WTC11 (cell line): ENCODE data around the gene TMEM200B. TPM values are rescaled to one million over a fixed set of nuclear protein-coding genes. Genes with fewer than 3 reads are reported as not detected.

ENCODE experiments used
- ATAC-seq: fragments of 200-7000 bp; cut with Tn5 transposase; 2 replicates; pipeline ENCODE4 v1.10.0; 2021; ENCODE audit warnings: mild to moderate bottlenecking, moderate library complexity
- CTCF ChIA-PET: fragments of 300-600 bp; sonication (Branson Sonifier 250); formaldehyde crosslinking; loops from one replicate; lab custom pipeline; 2021; ENCODE audit warnings: antibody characterized with exemption; lab: Charles Lee
- POLR2A ChIA-PET: fragments of 350-600 bp; sonication (Branson Sonifier 250); formaldehyde crosslinking; loops from one replicate; lab custom pipeline; 2021; ENCODE audit warnings: antibody characterized with exemption; lab: Charles Lee
- DNase-seq: peaks from one replicate; pipeline ENCODE4 v3.0.0; 2021; ENCODE audit warnings: low spot score
- H3K27ac Mint-ChIP-seq: 2 replicates; pipeline ENCODE4 v1.8.0; 2021; ENCODE audit warnings: mixed read lengths
- H3K27me3 Mint-ChIP-seq: 2 replicates; pipeline ENCODE4 v1.8.0; 2021; ENCODE audit warnings: low read depth, mild to moderate bottlenecking, moderate library complexity, mixed read lengths
- H3K36me3 Mint-ChIP-seq: 2 replicates; pipeline ENCODE4 v1.8.0; 2021; ENCODE audit warnings: mixed read lengths
- H3K4me1 Mint-ChIP-seq: 2 replicates; pipeline ENCODE4 v1.8.0; 2022; ENCODE audit warnings: mixed read lengths
- H3K4me3 Mint-ChIP-seq: 2 replicates; pipeline ENCODE4 v1.8.0; 2021; ENCODE audit warnings: mild to moderate bottlenecking, moderate library complexity, mixed read lengths
- H3K9me3 Mint-ChIP-seq: 2 replicates; pipeline ENCODE4 v1.8.0; 2021; ENCODE audit warnings: mixed read lengths
- CBFB ChIP-seq: sonication (generic); formaldehyde crosslinking; IDR thresholded peaks from 2 replicates; pipeline ENCODE4 v1.8.1; 2022; ENCODE audit warnings: mild to moderate bottlenecking, low read depth, missing genetic modification reagents
- GABPB1 ChIP-seq: sonication (generic); formaldehyde crosslinking; IDR thresholded peaks from 2 replicates; pipeline ENCODE4 v1.8.1; 2023; ENCODE audit warnings: mild to moderate bottlenecking, missing genetic modification reagents
- HMGA2 ChIP-seq: fragments of 250-450 bp; sonication (Bioruptor Pico); IDR thresholded peaks from 2 replicates; pipeline ENCODE4 v1.4.0; 2021; ENCODE audit warnings: mild to moderate bottlenecking, moderate library complexity
- JUN ChIP-seq: sonication (generic); formaldehyde crosslinking; IDR thresholded peaks from 2 replicates; pipeline ENCODE4 v1.8.0; 2023; ENCODE audit warnings: mild to moderate bottlenecking, missing genetic modification reagents
- KAT7 ChIP-seq: sonication (generic); formaldehyde crosslinking; IDR thresholded peaks from 2 replicates; pipeline ENCODE4 v1.8.1; 2023; ENCODE audit warnings: missing genetic modification reagents, mild to moderate bottlenecking, borderline replicate concordance
- MXD4 ChIP-seq: fragments of 250-450 bp; sonication (Bioruptor Pico); IDR thresholded peaks from 2 replicates; pipeline ENCODE4 v1.8.0; 2021; ENCODE audit warnings: mild to moderate bottlenecking, moderate library complexity, borderline replicate concordance
- MYBL2 ChIP-seq: sonication (generic); formaldehyde crosslinking; IDR thresholded peaks from 2 replicates; pipeline ENCODE4 v1.8.1; 2023; ENCODE audit warnings: mild to moderate bottlenecking, moderate library complexity, missing genetic modification reagents
- NFATC4 ChIP-seq: fragments of 250-450 bp; sonication (Bioruptor Pico); IDR thresholded peaks from 2 replicates; pipeline ENCODE4 v1.9.0; 2021; ENCODE audit warnings: mild to moderate bottlenecking
- NR1H2 ChIP-seq: sonication (generic); formaldehyde crosslinking; IDR thresholded peaks from 2 replicates; pipeline ENCODE4 v1.9.0; 2021; ENCODE audit warnings: mild to moderate bottlenecking, moderate library complexity, missing genetic modification reagents
- NR3C1 ChIP-seq: sonication (generic); formaldehyde crosslinking; conservative IDR thresholded peaks from 2 replicates; pipeline ENCODE4 v1.8.1; 2023; ENCODE audit warnings: low read depth, mild to moderate bottlenecking, missing genetic modification reagents
- OVOL2 ChIP-seq: fragments of 250-450 bp; sonication (Bioruptor Pico); IDR thresholded peaks from 2 replicates; pipeline ENCODE4 v1.9.0; 2021; ENCODE audit warnings: mild to moderate bottlenecking, borderline replicate concordance
- SMAD4 ChIP-seq: sonication (generic); formaldehyde crosslinking; IDR thresholded peaks from 2 replicates; pipeline ENCODE4 v1.8.0; 2022; ENCODE audit warnings: mild to moderate bottlenecking, missing genetic modification reagents
- TEAD4 ChIP-seq: sonication (generic); formaldehyde crosslinking; IDR thresholded peaks from 2 replicates; pipeline ENCODE4 v1.8.0; 2022; ENCODE audit warnings: mild to moderate bottlenecking, missing genetic modification reagents
- ZBTB21 ChIP-seq: sonication (generic); formaldehyde crosslinking; IDR thresholded peaks from 2 replicates; pipeline ENCODE4 v1.8.1; 2023; ENCODE audit warnings: mild to moderate bottlenecking, missing genetic modification reagents, borderline replicate concordance
- ZNF423 ChIP-seq: fragments of 250-450 bp; sonication (Bioruptor Pico); IDR thresholded peaks from 2 replicates; pipeline ENCODE4 v2.1.2; 2022; ENCODE audit warnings: mild to moderate bottlenecking, moderate library complexity
- ZNF671 ChIP-seq: fragments of 250-450 bp; sonication (Bioruptor Pico); IDR thresholded peaks from 2 replicates; pipeline ENCODE4 v1.8.0; 2021; ENCODE audit warnings: mild to moderate bottlenecking
- total RNA-seq: library from RNA; stranded (reverse); gene quantifications from 3 replicates; pipeline ENCODE4 v1.2.3, GENCODE V29; 2021
- TF ChIP-seq, protein P1 (sequence below): sonication (generic); formaldehyde crosslinking; conservative IDR thresholded peaks from 2 replicates; pipeline ENCODE4 v1.8.1; 2022; ENCODE audit warnings: mild to moderate bottlenecking, missing genetic modification reagents
- TF ChIP-seq, protein P2 (sequence below): fragments of 250-450 bp; sonication (Bioruptor Pico); IDR thresholded peaks from 2 replicates; pipeline ENCODE4 v1.9.0; 2021; ENCODE audit warnings: mild to moderate bottlenecking
- TF ChIP-seq, protein P3 (sequence below): fragments of 200-600 bp; IDR thresholded peaks from 2 replicates; pipeline ENCODE4 v1.8.0; 2022; ENCODE audit warnings: antibody characterized with exemption
- TF ChIP-seq, protein P4 (sequence below): sonication (generic); formaldehyde crosslinking; IDR thresholded peaks from 2 replicates; pipeline ENCODE4 v1.8.1; 2022; ENCODE audit warnings: mild to moderate bottlenecking, moderate library complexity, missing genetic modification reagents
- TF ChIP-seq, protein P5 (sequence below): sonication (generic); formaldehyde crosslinking; IDR thresholded peaks from 2 replicates; pipeline ENCODE4 v1.8.0; 2023; ENCODE audit warnings: missing genetic modification reagents
- TF ChIP-seq, protein P6 (sequence below): fragments of 250-450 bp; sonication (Bioruptor Pico); IDR thresholded peaks from 2 replicates; pipeline ENCODE4 v1.8.0; 2021; ENCODE audit warnings: mild to moderate bottlenecking
- TF ChIP-seq, protein P7 (sequence below): sonication (generic); formaldehyde crosslinking; IDR thresholded peaks from 2 replicates; pipeline ENCODE4 v1.8.1; 2022; ENCODE audit warnings: low read depth, missing genetic modification reagents, borderline replicate concordance

Gene TMEM200B
- total RNA-seq, 1 experiment from 2014 or later: 22.6 TPM

DNA sequence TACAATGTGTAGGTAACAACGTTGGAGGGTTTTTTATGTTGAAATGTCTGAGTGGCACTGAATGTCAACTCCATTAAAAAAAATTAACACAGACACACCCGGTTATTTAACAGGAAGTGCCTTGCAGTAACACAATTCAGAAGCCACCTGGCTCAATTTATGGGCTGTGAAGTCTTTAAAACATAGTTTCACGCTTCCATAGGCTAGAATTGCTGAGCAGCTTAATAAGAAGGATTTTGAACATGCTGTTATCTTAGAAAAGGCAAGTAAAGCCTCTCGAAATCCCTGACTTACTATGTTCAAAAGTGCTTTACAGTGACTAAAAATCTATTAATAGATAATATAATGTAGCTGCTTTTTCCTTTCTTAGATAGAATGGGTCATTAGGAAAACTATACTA is 38.3 kb upstream of the TMEM200B start:
- ChIA-PET POLR2A (no interaction called here), CTCF (interaction anchor here (1.3 to 2.5 kb wide), 2 partner anchors 20 to 35 kb away, joined by 4 to 15 read pairs; partner anchors contain the start of gene SRSF4)
- no peaks in the 10 kb centered on the region for H3K9me3 Mint-ChIP-seq
- H3K36me3 Mint-ChIP-seq: peaks cover 34% of the 10 kb centered on the region
- H3K27me3 Mint-ChIP-seq: no peaks in the 10 kb centered on the region
- TF ChIP-seq NFATC4 (CRISPR knock-in tag): no peak
- TF ChIP-seq HMGA2 (CRISPR knock-in tag): no peak
- TF ChIP-seq, protein P1, sequence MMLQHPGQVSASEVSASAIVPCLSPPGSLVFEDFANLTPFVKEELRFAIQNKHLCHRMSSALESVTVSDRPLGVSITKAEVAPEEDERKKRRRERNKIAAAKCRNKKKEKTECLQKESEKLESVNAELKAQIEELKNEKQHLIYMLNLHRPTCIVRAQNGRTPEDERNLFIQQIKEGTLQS (CRISPR knock-in tag): no peak
- no peak for TF ChIP-seq NR1H2 (CRISPR knock-in tag)
- no peak for TF ChIP-seq NR3C1
- no peak for TF ChIP-seq ZBTB21 (CRISPR knock-in tag)
- TF ChIP-seq, protein P2, sequence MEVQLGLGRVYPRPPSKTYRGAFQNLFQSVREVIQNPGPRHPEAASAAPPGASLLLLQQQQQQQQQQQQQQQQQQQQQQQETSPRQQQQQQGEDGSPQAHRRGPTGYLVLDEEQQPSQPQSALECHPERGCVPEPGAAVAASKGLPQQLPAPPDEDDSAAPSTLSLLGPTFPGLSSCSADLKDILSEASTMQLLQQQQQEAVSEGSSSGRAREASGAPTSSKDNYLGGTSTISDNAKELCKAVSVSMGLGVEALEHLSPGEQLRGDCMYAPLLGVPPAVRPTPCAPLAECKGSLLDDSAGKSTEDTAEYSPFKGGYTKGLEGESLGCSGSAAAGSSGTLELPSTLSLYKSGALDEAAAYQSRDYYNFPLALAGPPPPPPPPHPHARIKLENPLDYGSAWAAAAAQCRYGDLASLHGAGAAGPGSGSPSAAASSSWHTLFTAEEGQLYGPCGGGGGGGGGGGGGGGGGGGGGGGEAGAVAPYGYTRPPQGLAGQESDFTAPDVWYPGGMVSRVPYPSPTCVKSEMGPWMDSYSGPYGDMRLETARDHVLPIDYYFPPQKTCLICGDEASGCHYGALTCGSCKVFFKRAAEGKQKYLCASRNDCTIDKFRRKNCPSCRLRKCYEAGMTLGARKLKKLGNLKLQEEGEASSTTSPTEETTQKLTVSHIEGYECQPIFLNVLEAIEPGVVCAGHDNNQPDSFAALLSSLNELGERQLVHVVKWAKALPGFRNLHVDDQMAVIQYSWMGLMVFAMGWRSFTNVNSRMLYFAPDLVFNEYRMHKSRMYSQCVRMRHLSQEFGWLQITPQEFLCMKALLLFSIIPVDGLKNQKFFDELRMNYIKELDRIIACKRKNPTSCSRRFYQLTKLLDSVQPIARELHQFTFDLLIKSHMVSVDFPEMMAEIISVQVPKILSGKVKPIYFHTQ (CRISPR knock-in tag): no peak
- TF ChIP-seq MXD4 (CRISPR knock-in tag): no peak
- TF ChIP-seq, protein P3, sequence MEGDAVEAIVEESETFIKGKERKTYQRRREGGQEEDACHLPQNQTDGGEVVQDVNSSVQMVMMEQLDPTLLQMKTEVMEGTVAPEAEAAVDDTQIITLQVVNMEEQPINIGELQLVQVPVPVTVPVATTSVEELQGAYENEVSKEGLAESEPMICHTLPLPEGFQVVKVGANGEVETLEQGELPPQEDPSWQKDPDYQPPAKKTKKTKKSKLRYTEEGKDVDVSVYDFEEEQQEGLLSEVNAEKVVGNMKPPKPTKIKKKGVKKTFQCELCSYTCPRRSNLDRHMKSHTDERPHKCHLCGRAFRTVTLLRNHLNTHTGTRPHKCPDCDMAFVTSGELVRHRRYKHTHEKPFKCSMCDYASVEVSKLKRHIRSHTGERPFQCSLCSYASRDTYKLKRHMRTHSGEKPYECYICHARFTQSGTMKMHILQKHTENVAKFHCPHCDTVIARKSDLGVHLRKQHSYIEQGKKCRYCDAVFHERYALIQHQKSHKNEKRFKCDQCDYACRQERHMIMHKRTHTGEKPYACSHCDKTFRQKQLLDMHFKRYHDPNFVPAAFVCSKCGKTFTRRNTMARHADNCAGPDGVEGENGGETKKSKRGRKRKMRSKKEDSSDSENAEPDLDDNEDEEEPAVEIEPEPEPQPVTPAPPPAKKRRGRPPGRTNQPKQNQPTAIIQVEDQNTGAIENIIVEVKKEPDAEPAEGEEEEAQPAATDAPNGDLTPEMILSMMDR: no peak
- no peak for TF ChIP-seq ZNF671 (CRISPR knock-in tag)
- TF ChIP-seq CBFB (CRISPR knock-in tag): no peak
- no peak for TF ChIP-seq TEAD4 (CRISPR knock-in tag)
- no peak for TF ChIP-seq ZNF423 (CRISPR knock-in tag)
- TF ChIP-seq KAT7 (CRISPR knock-in tag): no peak
- TF ChIP-seq, protein P4, sequence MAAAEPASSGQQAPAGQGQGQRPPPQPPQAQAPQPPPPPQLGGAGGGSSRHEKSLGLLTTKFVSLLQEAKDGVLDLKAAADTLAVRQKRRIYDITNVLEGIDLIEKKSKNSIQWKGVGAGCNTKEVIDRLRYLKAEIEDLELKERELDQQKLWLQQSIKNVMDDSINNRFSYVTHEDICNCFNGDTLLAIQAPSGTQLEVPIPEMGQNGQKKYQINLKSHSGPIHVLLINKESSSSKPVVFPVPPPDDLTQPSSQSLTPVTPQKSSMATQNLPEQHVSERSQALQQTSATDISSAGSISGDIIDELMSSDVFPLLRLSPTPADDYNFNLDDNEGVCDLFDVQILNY (CRISPR knock-in tag): no peak
- TF ChIP-seq JUN: no peak
- no peak for TF ChIP-seq SMAD4 (CRISPR knock-in tag)
- TF ChIP-seq, protein P5, sequence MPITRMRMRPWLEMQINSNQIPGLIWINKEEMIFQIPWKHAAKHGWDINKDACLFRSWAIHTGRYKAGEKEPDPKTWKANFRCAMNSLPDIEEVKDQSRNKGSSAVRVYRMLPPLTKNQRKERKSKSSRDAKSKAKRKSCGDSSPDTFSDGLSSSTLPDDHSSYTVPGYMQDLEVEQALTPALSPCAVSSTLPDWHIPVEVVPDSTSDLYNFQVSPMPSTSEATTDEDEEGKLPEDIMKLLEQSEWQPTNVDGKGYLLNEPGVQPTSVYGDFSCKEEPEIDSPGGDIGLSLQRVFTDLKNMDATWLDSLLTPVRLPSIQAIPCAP (CRISPR knock-in tag): no peak
- DNase-seq: no peak
- peaks cover 72% of the 10 kb centered on the region for H3K4me1 Mint-ChIP-seq
- ATAC-seq: no peak
- H3K4me3 Mint-ChIP-seq: no peak overlapping the region
- H3K27ac Mint-ChIP-seq: peak overlapping the region; percentile 49

DNA sequence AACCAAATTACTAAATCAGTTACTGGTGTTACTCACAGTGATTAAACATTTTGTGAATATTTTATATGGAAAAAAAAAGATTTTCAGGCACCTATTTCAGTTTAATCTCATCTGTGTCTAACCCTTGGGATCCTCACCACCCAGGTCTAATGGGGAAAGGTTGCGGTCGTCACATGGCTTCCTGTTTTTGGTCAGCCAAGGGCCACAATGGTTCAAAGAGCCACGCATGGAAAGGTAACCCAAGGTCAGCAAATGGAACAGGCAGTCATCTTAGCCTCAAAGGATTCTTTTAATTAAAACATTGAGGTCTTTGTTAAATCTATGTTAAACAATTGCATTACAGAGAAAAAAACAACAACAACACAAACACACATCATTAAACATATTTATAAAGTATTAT is 36.1 kb upstream of the TMEM200B start:
- Mint-ChIP-seq H3K27ac (peak overlapping the region; percentile 87), H3K4me1 (peaks cover 57% of the 10 kb centered on the region), H3K9me3 (no peaks in the 10 kb centered on the region), H3K27me3 (no peaks in the 10 kb centered on the region), H3K36me3 (peaks cover 52% of the 10 kb centered on the region), H3K4me3 (no peak overlapping the region)
- CTCF ChIA-PET: interaction anchor here (0.6 to 1.7 kb wide), 3 partner anchors 38 to 1620 kb away, joined by 3 to 5 read pairs (median 4); no protein-coding TSS in a partner anchor
- POLR2A ChIA-PET: no interaction called here
- DNase-seq: no peak
- ATAC-seq: no peak
- no peak for TF ChIP-seq CBFB (CRISPR knock-in tag)
- TF ChIP-seq, protein P2 (CRISPR knock-in tag): no peak
- no peak for TF ChIP-seq OVOL2
- TF ChIP-seq, protein P6, sequence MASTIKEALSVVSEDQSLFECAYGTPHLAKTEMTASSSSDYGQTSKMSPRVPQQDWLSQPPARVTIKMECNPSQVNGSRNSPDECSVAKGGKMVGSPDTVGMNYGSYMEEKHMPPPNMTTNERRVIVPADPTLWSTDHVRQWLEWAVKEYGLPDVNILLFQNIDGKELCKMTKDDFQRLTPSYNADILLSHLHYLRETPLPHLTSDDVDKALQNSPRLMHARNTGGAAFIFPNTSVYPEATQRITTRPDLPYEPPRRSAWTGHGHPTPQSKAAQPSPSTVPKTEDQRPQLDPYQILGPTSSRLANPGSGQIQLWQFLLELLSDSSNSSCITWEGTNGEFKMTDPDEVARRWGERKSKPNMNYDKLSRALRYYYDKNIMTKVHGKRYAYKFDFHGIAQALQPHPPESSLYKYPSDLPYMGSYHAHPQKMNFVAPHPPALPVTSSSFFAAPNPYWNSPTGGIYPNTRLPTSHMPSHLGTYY (CRISPR knock-in tag): no peak
- TF ChIP-seq, protein P7, sequence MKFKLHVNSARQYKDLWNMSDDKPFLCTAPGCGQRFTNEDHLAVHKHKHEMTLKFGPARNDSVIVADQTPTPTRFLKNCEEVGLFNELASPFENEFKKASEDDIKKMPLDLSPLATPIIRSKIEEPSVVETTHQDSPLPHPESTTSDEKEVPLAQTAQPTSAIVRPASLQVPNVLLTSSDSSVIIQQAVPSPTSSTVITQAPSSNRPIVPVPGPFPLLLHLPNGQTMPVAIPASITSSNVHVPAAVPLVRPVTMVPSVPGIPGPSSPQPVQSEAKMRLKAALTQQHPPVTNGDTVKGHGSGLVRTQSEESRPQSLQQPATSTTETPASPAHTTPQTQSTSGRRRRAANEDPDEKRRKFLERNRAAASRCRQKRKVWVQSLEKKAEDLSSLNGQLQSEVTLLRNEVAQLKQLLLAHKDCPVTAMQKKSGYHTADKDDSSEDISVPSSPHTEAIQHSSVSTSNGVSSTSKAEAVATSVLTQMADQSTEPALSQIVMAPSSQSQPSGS (CRISPR knock-in tag): no peak
- no peak for TF ChIP-seq MYBL2 (CRISPR knock-in tag)
- TF ChIP-seq, protein P4 (CRISPR knock-in tag): no peak
- no peak for TF ChIP-seq GABPB1 (CRISPR knock-in tag)
- TF ChIP-seq ZNF671 (CRISPR knock-in tag): no peak
